ENCODE results near the gene XRN1.

- no peak for TF ChIP-seq POLR2AphosphoS5 (IDR thresholded peaks at IDR 0.05)
- TF ChIP-seq EP300 (IDR thresholded peaks at IDR 0.05) = no peak
- no peak for TF ChIP-seq CTCF (IDR thresholded peaks at IDR 0.05)
- no peak for TF ChIP-seq POLR2A (IDR thresholded peaks at IDR 0.05)
Observed at GRCh38 chr3:142278451-142278850, 169.4 kb downstream of the XRN1 start.
